Measurements from ENCODE around the gene PRRT3. TPM values are rescaled to one million over a fixed set of nuclear protein-coding genes. Genes with fewer than 3 reads are reported as not detected.

PRRT3 gene
- total and polyA plus RNA-seq, 2 of the 13 experiments (the other 11 are each of a cell fraction or from before 2014, with no cell fraction given): 0.22 to 0.44 TPM

GRCh38 chr3:9916734-9917680 lies 35.2 kb downstream of the PRRT3 start, which contains the start of gene IL17RC (continued):
- TF ChIP-seq ZNF609 (CRISPR knock-in tag; IDR thresholded peaks at IDR 0.05; ENCODE audit: borderline replicate concordance) (no peak), TBX2 (CRISPR knock-in tag; IDR thresholded peaks at IDR 0.05; ENCODE audit: borderline replicate concordance) (peak; percentile 86), HNF1A (IDR thresholded peaks at IDR 0.05; ENCODE audit: low read depth) (no peak), HNF1A (CRISPR knock-in tag; IDR thresholded peaks at IDR 0.05; ENCODE audit: borderline replicate concordance) (no peak), MTA3 (CRISPR knock-in tag; IDR thresholded peaks at IDR 0.05) (no peak), ATRX (CRISPR knock-in tag; IDR thresholded peaks at IDR 0.05; ENCODE audit: borderline replicate concordance) (no peak), ZFP62 (CRISPR knock-in tag; IDR thresholded peaks at IDR 0.05) (no peak), SNAPC2 (CRISPR knock-in tag; IDR thresholded peaks at IDR 0.05) (no peak), PRDM4 (CRISPR knock-in tag; IDR thresholded peaks at IDR 0.05; ENCODE audit: borderline replicate concordance) (no peak), ZSCAN22 (CRISPR knock-in tag; IDR thresholded peaks at IDR 0.05) (no peak), FOXP4 (CRISPR knock-in tag; IDR thresholded peaks at IDR 0.05) (peak; percentile 21; the same call in 1 of the 2 replicates), EP300 (IDR thresholded peaks at IDR 0.05; ENCODE audit: low read depth in 2 of 2, low read length in 2 of 2) (no peak), EP300 (CRISPR knock-in tag; IDR thresholded peaks at IDR 0.05; ENCODE audit: borderline replicate concordance) (no peak), MAFK (conservative IDR thresholded peaks at IDR 0.05 in 1 of 2, IDR thresholded peaks at IDR 0.05 in 1 of 2; ENCODE audit: low read length in 2 of 2) (no peak)

Measured in HepG2 (cell line).